HUDEP-2 (cell line): ENCODE results near the gene STK25.
"Not testable (repeated sequence)": the region's sequence is repeated elsewhere in the genome, so short reads cannot be mapped to it uniquely, and the experiment has no call there.

Experiments used
- DNase-seq, 76 experiments: peaks; one replicate each; lab custom pipeline; 2025; ENCODE audit not compliant: unreplicated experiment in 76 of 76; lab: John Stamatoyannopoulos, UW

The STK25 gene

DNA sequence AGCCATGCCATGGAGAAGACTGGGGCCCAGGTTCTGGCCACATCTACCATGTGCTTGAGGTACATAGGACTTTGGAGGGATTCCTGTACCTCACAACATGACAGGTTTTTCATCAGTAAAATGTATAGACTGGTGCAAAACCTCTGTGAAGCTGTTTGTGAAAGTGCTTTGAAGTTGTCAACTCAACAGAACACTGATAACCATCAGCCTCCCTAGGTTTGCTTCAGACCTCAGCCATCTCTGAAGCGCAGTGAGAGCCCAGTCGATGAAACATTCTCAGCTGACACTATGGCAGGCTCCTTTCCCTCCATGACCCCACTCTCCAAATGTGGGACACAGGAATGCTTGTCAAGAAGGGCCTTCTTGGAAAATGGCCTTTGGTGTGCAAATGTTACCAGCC, 38.6 kb downstream of the STK25 start:
- no peak for DNase-seq

DNA sequence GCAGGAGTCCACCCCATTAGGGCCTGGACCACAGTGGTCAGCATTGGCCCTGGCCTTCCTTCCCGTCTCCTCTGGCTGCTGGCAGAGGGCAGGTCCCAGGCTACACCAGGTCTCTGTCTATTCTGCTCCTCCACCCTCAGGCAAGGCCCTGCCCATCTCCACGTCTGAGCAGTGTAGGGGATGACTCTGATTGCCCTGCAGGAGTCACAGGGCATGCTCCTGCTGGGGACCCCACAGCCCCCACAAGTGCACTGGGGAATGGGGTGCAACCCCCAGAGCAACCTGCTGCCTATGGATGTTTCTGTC, 40.0 kb downstream of the STK25 start:
- no peak for DNase-seq

DNA sequence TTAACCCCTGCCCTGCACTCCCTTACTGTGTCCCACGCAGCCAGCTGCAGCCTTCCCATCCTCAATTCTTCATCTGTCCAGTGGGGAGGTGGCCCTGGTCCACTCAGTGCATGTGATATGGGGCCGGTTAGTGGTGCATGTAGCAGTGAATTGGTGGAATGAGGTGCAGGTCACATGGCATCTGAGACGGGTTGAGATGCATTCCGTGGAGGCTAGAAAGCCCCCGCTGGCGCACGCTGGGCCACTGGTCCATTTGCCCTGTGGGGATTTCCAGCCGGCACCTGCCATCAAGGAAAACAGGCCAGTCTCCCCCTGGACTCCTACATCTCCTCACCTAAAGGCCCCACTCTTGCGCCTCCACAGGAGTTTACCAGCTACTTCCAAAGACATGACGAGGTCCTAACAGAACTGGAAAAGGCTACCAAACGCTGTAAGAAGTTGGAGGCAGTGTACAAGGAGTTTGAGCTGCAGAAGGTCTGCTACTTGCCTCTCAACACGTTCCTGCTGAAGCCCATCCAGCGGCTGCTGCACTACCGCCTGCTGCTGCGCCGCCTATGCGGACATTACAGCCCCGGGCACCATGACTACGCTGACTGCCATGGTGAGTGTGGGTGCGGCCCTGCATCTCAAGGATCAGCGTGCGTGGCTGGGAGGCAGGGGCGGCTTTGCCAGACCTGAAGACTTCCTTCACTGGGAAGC, 40.5 kb downstream of the STK25 start:
- no peak for DNase-seq

DNA sequence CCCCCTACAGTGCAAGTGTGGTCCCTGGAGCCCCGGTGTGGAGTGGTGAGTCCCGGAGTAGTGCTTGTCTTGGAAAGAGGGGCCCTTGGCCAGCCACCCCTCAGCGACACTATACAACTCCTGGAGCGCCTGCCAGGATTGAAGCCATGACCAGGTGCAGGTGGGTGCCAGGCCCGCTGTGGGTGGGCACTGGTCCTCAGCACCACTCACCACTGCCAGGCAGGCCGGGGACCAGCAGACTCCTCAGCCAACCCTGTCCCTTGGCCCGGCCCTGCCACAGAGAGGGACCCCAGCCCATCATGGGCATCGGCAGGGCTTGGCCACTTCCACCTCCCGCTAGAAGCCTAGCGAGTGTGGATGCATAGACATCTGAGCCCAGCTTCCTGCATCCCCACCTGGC, 42.2 kb downstream of the STK25 start:
- DNase-seq, result no peak

DNA sequence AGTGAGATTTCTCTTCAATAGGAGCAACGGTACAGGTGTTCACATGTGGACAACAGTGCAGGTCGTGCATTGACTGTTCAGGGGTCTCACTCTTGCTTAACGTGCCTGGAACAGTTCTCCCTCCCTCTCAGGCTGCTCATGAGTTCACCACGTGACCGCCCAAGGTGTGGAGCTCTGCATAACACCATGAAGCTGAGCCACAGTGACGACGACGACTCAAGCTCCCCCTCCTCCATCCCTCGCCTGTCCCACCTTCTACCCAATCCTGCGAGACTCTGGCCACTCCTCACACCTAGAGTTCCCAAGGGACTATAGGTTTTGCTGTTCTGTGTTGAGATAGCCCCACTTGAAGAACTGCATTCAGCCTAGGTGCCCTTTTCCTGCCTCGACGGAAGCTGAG, 42.8 kb downstream of the STK25 start:
- DNase-seq, result no peak

DNA sequence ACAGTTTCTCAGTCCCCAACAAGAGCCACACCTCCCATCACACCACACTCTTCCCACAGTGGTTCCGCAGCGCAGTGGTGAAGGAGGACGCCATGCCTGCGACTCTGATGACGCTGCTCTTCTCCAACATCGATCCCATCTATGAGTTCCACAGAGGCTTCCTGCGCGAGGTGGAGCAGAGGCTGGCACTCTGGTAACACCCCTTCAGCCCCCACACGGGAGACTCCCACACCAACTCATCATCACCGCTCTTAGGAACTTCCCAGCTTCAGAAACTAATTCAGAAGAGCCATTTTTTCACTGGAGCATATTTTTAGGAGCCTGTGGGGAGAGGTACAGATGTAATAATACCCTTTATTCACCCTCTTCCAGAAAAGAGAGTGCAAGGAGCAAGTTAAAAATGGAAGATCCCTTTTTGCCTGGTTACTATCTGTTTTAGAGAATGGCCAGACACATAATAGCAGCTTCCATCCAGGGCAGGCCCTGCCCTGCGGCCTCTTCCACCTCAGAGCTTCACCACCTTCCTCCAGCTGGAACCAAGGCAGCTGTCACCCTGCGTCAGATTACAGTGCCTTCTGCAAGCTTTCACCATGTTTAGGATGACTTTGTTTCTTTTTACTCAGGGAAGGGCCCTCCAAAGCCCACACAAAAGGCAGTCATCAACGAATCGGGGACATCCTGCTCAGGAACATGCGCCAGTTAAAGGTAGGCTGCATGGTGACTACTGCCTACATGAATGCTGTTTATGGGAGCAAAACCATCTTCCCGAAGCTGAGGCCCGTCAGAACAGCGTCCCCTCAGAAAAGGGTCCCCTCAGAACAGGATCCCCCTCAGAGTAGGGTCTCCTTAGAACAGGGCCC, 44.9 kb downstream of the STK25 start:
- DNase-seq, result no peak

DNA sequence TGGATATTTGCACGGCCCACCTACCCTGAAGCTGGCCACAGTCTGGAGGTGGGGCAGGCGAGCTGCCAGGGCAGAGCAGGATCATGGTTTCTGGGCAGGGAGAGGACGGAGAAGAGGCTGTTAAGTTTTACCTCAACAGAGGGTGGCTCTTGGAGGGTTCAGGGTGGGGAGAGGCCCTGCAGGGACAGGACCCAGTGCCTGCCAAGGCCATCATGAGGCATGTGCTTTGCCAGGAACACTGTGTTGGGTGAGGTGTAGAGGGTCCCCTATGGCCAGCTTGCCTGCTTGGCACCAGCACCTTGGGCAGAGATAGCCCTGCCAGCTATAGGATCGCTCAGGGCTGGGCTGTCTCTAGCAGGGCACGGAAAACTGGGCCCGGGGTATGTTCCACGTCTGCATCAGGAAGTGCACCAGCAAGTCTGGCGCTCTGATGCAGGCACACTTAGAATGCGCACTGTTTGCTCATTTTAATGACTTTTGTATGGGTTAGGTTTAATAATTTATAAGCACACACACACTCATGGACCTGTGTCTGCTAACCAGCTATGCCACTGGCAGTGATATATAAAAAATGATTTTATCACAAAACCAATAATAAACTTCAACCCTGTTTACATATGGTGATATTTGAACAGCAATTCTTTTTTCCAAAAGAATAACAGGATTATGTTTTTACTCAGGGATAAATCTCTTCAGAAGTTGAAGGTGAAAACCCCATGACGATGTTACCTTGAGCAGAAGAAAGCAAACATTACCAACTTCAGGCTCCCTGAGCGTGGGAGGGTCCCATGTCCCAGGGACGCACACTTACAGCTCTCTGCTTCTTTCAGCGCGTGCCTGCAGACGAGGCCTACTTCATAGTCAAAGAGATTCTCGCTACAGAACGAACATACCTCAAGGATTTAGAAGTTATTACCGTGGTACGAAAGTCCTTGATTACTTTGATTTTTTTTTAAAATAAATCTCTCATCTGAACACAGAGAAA, 46.4 kb downstream of the STK25 start:
- DNase-seq, result no peak

DNA sequence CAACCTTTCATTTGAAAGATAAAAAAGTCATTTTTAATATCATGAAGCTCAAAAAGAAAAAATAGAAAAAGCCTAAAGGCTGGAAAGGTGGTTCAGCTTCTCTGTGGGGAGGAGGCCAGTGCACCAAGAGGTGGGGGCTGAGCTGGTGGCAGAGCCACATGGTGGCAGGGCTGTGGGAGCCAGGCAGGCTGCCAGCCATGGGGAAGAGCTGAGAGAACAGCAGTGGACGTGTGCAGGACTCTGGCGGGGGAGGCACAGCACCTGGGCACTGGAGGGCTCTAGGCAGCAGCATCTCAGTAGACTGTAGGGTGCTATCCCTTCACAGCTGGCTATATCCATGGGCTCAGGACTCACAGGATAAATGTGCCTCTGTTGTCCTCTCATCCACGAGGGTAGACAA, 47.8 kb downstream of the STK25 start:
- peak in 2 of 76 experiments; percentile 6 to 16 for DNase-seq

DNA sequence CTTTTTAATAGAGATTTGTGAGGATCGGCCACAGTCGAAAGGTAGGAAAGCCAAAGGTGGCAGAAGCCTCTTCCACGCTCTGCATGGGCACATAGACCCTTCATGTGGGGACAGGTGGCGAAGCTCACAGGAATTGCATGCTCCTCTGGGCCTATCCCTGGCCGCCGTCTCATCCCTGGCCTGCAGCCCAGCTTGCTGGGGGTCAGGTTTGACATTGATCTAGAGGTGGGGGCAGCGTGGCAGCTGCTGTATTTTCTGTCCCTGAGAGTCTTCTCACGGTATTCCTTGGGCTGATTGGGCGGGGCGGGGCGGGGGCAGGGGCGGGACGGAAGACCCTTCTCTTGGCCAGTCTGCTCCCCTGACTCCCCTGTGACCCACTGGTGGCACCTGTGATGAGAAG, 48.9 kb downstream of the STK25 start:
- DNase-seq, result no peak

DNA sequence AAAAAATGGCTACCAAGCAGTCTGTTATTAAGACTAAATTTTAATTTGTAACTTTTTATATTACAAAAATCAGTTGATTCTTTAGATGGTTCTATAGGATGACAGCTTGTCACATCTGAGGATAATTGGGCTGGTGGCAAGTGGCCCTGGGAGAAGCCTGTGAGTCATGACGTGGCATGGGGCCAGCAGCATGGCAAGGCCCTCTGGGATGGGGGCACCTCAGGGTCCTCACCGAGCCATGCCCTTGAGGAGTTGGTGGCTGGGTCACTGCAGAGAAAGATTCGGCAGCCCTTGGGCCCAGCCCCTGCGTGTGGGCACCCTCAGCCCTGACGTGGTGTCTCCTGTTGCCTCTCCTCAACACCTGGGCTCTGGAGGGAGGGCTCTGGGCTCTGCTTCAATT, 49.7 kb downstream of the STK25 start:
- DNase-seq, result no peak

DNA sequence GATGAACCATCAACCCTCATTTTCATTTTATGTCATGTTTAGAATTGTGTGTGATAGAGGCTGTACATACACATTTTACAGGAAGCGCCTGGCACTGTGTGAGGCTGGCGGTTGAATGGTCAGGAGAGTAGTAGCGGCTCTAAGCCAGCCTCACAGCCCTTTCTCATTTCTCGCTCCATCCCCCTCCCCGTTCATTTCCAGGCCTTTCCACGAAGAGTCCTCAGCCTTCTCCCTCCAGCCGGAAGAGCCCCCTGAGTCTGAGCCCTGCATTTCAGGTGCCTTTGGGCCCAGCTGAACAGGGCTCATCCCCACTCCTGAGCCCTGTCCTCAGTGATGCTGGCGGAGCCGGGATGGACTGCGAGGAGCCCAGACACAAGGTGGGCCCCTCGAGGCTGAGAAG, 51.8 kb downstream of the STK25 start:
- no peak for DNase-seq

DNA sequence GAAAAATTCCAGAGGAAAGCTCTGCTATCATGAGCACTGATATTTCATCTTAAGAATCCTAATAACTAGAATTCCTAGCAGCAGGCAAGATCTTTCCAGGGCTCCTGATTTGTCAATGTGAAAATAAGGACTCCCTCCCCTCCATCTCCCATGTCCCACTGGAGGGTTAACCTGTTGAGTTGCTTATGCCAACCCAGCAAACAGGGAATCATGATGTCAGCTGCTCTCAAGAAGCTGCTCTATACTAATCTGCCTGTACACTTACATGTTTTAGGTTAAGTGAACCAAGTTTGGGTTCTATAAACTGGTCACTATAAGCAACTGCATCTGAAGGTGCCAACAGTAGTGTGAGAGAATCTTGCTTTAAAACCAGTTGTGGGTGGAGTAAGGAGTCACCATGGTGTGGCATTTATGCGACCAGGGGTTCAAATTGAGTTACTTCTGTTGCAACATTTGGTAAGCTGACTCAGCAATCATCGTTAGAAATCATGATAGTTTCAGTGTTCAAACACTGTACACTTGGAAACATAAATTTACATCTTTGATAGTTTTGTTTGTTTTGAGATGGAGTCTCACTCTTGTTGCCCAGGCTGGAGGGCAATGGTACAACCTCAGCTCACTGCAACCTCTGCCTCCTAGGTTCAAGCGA, 53.4 kb downstream of the STK25 start:
- DNase-seq, result no peak

DNA sequence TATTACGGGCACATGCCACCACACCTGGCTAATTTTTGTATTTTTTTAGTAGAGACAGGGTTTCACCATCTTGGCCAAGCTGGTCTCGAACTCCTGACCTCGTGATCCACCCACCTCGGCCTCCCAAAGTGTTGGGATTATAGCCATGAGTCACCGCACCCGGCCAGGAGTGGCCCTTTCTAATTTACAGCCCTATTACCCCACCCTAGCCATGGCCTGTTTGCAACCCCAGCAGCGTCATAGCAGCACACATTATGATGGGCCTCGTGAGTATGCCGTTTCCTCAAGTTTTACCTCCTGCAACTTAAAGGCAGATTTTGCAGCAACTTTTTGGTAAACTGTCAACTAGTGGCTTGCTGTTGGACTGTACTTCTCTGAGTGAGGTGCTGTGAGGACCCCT, 54.5 kb downstream of the STK25 start:
- not testable (repeated sequence) for DNase-seq

DNA sequence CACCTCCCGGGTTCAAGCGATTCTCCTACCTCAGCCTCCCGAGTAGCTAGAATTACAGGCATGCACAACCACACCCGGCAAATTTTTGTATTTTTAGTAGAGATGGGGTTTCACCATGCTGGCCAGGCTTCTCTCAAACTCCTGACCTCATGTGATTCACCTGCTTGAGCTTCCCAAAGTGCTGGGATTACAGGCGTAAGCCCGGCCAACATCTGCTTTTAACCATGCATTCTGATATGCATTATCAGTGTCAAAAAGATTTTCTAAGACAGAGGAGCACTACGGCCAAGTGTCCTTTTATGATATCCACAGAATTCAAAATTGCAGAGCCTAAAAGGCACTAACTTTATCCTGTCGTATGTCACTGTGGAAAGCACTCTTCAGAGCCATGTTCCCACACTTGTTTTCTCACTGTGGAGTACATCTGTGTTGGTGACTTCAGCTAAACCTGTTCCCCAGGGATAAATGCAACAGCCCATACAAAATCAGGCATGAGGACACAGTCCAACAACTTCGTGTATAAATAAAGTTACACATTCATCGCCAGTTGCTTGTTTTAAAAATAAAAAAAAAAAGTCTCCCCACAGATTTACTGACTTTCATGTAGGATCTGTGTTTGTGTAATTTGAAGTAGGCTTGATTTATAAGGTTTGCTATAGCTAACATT, 56.4 kb downstream of the STK25 start:
- no peak for DNase-seq

DNA sequence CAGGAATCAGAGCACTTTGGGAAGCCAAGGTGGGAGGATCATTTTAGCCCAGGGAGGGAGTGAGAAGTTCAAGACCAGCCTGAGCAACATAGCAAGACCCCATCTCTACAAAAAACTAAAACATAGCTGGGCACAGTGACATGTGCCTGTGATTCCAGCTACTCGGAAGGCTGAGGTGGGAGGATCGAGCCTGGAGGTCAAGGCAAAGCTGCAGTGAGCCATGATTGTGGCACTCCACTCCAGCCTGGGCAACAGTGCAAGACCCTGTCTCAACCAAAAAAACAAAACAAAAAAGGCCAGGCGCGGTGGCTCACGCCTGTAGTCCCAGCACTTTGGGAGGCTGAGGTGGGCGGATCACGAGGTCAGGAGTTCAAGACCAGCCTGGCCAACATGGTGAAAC, 58.3 kb downstream of the STK25 start:
- DNase-seq, result not testable (repeated sequence)

DNA sequence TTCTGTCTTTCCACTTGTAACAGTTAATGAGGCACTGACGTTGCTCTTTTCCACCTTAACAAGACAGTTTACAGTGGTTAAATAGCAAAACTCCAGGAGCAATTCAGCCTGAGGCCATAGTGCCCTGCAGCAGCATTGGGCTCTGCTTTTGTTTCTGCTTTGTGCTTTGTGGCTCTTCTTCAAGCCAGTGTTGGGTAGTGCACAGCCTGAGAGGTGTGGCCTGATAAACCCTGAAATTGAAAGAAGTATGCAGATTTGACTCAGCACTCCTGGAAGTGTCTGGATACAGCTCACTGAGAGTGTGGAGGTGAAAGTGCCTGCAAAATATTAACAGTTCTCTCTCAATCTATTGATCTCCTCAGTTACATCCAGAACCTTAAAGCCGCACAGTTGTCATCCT, 63.0 kb downstream of the STK25 start:
- no peak for DNase-seq

DNA sequence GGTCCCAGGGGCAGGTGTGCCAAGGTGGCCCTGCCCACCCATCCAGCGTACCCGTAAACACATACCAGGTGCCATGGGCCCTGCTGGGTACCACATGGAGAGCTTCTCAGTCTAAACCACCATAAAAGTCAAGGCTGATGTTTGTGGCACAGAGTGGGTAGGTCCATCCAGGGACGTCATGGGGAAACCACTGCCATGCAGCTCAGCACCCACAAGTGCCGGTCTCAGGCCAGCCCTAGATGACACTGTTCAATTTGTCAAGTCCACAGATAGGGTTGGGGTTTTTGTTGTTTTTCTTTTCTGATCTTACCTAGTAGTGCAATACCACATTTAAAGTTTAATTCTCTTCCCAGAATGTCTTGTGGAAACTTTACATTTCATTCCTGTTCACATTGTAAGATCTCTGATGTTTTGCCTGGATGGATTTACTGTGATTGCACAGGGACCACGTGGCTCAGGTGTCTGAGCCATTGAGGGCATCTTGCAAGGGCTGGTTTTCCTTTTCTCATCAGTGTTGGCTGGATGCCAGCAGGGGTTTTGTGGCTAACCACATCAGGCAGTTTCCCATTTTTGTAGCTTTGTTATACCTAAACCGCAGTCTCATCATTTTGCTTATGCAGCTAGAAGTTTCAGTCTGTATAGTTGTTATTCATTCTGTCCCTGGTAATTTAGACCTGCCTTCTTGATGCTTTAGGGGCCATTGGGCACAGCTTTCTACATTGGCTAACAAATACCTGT, 64.7 kb downstream of the STK25 start:
- peak in 29 of 76 experiments; percentile 3 to 46 (median 19) for DNase-seq
